ENCODE data around the gene DYSF. TPM values are rescaled to one million over a fixed set of nuclear protein-coding genes. Genes with fewer than 3 reads are reported as not detected.

The DYSF gene
- total and polyA plus RNA-seq, 2 donors (not counting 3 experiments of a cell fraction or from before 2014, with no cell fraction given): 50.9 to 152 TPM

GRCh38 chr2:71540818-71541217, 87.5 kb downstream of the DYSF start:
- no peaks in the 10 kb centered on the region for H3K27me3 ChIP-seq (ENCODE audit: control insufficient read depth in 2 of 2, insufficient read depth in 2 of 2, low read length in 2 of 2)
- H3K27ac ChIP-seq (ENCODE audit: insufficient read depth, low read depth, low read length): no peak overlapping the region
- ChIA-PET CTCF (interaction anchor here (0.9 kb wide), 1 partner anchor 10 kb away, joined by 5 read pairs; no protein-coding TSS in a partner anchor), POLR2A (no interaction called here)
- no peak overlapping the region for H2AFZ ChIP-seq (ENCODE audit: low read depth, low read length)
- H3K9me1 ChIP-seq (replicated peaks; ENCODE audit: control insufficient read depth, extremely low read depth, insufficient read depth, low read length): no peaks in the 10 kb centered on the region
- no peak overlapping the region for H3K4me3 ChIP-seq (replicated peaks in 1 of 3; ENCODE audit: insufficient read depth in 1 of 3, low read depth in 1 of 3, low read length in 3 of 3)
- H3K4me2 ChIP-seq (ENCODE audit: insufficient read depth, low read length): no peak overlapping the region
- no peaks in the 10 kb centered on the region for H3K79me2 ChIP-seq (ENCODE audit: control insufficient read depth, insufficient read depth, low read length)
- H3K9me3 ChIP-seq (replicated peaks; ENCODE audit: control insufficient read depth, insufficient read depth, low read length): no peaks in the 10 kb centered on the region
- DNase-seq (ENCODE audit: low read depth, low spot score): no peak
- dilution Hi-C loops (cut with MboI; ENCODE audit: extremely low pct_ligation_motif_present, low sequenced_read_pairs) (no loop called here), intact Hi-C loops (cut with micrococcal nuclease) (loop anchor here (10.0 kb wide), 1 partner anchor 1204 kb away; no protein-coding TSS in a partner anchor)
- no peaks in the 10 kb centered on the region for H4K20me1 ChIP-seq (replicated peaks; ENCODE audit: control insufficient read depth, extremely low read depth, insufficient read depth, low read length)
- no TSS peak for BruUV-seq (replicated peaks)
- H3K36me3 ChIP-seq (ENCODE audit: control insufficient read depth in 2 of 2, extremely low read depth in 1 of 2, insufficient read depth in 2 of 2, low read length in 2 of 2): peaks cover 0 to 14% of the 10 kb centered on the region in 2 experiments
- FAIRE-seq: no peak
- TF ChIP-seq MAX (IDR thresholded peaks at IDR 0.05; ENCODE audit: insufficient read depth, insufficient read length) (no peak), POLR2AphosphoS5 (IDR thresholded peaks at IDR 0.05; ENCODE audit: insufficient read depth, low read depth, low read length) (no peak), EZH2 (IDR thresholded peaks at IDR 0.05; ENCODE audit: borderline replicate concordance, low read depth, low read length, severe bottlenecking) (no peak), MYC (IDR thresholded peaks at IDR 0.05; ENCODE audit: low read depth, low read length) (no peak), FOS (IDR thresholded peaks at IDR 0.05; ENCODE audit: borderline replicate concordance, insufficient read depth, low read length) (no peak), GATA2 (IDR thresholded peaks at IDR 0.05; ENCODE audit: insufficient read depth, insufficient read length, low read depth, low read length) (no peak), POLR2A (IDR thresholded peaks at IDR 0.05; ENCODE audit: low read depth, low read length) (no peak), CTCF (IDR thresholded peaks at IDR 0.05; ENCODE audit: extremely low read depth in 1 of 2, insufficient read depth in 1 of 2, low read depth in 1 of 2, low read length in 2 of 2) (no peak), JUN (IDR thresholded peaks at IDR 0.05; ENCODE audit: borderline replicate concordance, insufficient read depth, insufficient read length, low read depth) (no peak)
- H3K4me1 ChIP-seq (ENCODE audit: control insufficient read depth, extremely low read depth, insufficient read depth, low read length): peaks cover 11% of the 10 kb centered on the region
- no peak overlapping the region for H3K9ac ChIP-seq (replicated peaks; ENCODE audit: extremely low read depth, insufficient read depth, low read length)

Measured in endothelial cell of umbilical vein (primary cell).